Lower leg skin (tissue), 3 donors: ENCODE results near the gene PAK4.

Source experiments
- POLR2A ChIP-seq, 2 donors: fragments of 450-650 bp; IDR thresholded peaks; one replicate each; pipeline ENCODE4 v1.6.1; 2016 to 2017; ENCODE audit warnings: antibody characterized with exemption in 2 of 2, mild to moderate bottlenecking in 1 of 2, moderate library complexity in 1 of 2
- TF ChIP-seq, protein P1 (sequence below), 3 donors: fragments of 450-650 bp; IDR thresholded peaks; one replicate each; pipeline ENCODE4 v1.5.1; 2016; ENCODE audit warnings: antibody characterized with exemption in 3 of 3, mild to moderate bottlenecking in 3 of 3, moderate library complexity in 2 of 3

DNA sequence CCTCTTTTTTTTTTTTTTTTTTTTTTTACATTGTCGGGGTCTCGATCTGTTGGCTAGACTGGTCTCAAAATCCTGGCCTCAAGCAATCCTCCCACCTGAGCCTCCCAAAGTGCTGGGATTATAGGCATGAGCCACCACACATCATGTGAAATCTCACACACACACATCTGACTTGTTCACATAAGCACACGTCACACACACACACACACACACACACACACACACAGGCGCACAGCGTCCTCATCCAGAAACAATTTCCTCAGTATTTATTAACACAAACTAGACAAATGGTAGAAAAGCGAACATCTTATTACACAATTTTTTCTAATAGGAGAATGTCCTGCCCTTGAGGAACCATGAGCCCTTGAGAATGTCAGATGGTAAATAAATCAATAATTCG is 83.6 kb downstream of the PAK4 start:
- TF ChIP-seq POLR2A (IDR thresholded peaks at IDR 0.05) = no peak
- TF ChIP-seq, protein P1, sequence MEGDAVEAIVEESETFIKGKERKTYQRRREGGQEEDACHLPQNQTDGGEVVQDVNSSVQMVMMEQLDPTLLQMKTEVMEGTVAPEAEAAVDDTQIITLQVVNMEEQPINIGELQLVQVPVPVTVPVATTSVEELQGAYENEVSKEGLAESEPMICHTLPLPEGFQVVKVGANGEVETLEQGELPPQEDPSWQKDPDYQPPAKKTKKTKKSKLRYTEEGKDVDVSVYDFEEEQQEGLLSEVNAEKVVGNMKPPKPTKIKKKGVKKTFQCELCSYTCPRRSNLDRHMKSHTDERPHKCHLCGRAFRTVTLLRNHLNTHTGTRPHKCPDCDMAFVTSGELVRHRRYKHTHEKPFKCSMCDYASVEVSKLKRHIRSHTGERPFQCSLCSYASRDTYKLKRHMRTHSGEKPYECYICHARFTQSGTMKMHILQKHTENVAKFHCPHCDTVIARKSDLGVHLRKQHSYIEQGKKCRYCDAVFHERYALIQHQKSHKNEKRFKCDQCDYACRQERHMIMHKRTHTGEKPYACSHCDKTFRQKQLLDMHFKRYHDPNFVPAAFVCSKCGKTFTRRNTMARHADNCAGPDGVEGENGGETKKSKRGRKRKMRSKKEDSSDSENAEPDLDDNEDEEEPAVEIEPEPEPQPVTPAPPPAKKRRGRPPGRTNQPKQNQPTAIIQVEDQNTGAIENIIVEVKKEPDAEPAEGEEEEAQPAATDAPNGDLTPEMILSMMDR (IDR thresholded peaks at IDR 0.05) = no peak
